ENCODE measurements around the gene GTF3C2. TPM values are rescaled to one million over a fixed set of nuclear protein-coding genes. Genes with fewer than 3 reads are reported as not detected.

GTF3C2 gene, protein sequence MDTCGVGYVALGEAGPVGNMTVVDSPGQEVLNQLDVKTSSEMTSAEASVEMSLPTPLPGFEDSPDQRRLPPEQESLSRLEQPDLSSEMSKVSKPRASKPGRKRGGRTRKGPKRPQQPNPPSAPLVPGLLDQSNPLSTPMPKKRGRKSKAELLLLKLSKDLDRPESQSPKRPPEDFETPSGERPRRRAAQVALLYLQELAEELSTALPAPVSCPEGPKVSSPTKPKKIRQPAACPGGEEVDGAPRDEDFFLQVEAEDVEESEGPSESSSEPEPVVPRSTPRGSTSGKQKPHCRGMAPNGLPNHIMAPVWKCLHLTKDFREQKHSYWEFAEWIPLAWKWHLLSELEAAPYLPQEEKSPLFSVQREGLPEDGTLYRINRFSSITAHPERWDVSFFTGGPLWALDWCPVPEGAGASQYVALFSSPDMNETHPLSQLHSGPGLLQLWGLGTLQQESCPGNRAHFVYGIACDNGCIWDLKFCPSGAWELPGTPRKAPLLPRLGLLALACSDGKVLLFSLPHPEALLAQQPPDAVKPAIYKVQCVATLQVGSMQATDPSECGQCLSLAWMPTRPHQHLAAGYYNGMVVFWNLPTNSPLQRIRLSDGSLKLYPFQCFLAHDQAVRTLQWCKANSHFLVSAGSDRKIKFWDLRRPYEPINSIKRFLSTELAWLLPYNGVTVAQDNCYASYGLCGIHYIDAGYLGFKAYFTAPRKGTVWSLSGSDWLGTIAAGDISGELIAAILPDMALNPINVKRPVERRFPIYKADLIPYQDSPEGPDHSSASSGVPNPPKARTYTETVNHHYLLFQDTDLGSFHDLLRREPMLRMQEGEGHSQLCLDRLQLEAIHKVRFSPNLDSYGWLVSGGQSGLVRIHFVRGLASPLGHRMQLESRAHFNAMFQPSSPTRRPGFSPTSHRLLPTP
- 50.5 and 53.7 TPM in 2 replicates for total RNA-seq

DNA sequence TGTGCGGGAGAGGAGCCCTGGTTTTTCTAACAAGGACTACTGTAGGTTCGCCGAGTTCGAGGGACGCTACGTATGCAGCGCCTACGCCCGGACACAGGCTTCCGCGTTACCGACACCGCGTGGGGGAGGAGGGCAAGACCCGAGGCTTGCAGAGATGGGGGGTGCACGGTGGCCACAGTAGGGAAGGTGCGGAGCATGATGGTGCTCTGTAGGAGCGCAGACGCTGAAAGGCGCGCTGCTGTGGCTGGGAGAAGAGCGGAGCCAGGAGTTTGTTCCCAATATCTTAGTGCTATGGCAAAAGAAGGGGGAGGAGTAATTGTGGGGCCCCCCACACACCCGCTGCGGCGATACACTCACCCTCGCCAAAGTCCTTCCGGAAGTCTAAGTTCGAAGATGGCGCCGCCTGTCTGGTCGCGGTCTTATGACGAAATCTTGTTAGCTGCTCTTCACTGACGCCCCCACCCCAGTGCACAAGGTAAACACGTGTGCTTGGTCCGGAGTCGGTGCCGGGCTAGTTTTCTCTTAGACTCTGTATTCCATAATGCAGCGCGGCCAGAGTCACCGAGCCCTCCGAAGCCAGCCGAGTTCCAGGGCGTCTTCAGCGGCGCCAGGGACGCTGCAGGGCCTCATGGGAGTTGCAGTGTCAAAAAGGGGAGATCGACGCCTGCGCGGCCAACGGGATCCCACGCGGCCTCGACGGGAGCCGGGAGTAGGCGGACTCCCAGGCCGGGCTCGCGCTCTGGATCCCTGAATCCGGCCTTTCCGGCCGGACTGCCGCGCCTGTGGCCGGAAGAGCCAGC, at the start of gene GTF3C2:
Gene GTF3C2 (minus strand): TSS at position 383 of the 800 bp plus-strand sequence. CDS start 13,210 bp downstream, outside the sequence.

DNA sequence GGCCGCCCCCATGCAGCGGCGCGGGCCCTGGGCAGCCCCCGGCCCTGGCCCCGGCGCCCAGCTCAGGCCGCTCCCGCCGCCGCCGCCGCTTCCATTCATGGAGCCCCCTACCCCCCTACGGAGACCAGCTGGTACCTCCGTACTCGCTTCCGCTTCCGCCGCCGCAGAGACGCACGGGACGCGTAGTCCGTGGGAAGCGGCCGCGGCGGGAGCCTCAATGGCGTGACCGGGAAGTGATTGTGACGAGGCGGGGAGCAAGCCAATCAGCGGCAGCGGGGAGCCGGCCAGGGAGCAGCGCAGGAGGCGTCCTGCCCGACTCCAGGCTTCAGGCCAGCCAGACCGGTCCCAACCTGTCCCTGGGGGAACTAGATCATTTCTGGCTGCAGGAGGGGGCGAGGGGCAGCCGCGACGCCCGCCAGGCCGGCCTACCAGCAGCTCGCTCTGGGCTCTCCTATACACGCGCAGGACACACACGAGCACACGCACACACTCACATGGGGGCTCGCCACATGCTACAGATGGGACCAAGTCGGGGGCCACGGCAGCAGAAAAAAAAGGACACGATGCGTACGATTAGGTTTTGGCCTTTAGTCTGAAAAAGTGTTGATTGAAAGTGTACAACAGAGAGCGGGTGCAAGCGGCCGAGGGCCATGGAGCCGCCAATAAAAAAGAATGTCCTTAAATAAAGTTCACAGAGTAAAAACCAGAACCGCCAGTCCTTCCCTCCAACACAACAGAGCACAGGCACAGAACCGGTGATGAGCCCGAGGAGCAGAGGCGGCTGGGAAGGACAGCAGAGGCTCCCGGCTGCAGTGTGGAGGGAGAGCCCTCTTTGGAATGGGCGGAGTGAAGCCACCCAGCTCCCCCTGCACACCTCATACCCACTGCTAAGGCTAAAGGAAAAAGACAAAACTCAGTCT, 24.3 kb upstream of the GTF3C2 start, which contains the start of gene ZNF513:
Gene ZNF513 (minus strand): TSS at position 109 of the 920 bp plus-strand sequence. CDS start 208 bp downstream, outside the sequence.

DNA sequence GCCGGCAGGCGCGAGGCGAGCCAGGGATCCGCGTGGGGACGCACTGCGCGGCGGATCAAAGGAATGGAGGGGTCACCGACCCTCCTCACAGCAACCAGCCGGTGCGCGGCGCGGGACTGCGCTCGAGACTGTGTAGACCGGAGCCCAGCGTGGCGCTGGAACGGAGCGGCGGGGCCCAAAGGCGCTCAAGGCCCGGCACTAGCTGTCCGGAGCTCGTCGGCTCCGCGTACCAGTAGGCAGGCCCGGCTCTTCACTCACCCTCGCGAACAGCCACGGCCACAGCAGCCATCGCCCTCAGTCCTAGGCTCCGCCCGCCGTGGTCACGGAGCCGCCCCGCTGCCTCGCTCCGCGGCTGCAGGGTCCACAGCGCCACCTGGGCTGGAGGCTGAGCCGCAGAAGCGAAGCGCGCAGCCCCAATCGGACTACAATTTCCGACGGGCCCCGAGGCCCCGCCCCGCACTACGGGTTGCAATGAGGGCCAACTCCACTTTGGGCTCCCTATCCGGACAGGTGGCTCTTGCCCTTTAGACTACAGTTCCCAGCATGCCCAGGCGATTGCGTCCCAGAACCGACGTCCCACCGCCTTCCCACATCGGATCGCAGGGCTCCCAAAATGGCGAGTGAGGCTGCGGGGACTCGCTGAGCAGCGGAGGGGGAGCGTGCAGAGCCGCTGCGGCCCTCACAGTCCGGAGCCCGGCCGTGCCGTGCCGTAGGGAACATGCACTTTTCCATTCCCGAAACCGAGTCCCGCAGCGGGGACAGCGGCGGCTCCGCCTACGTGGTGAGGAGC, 13.7 kb upstream of the GTF3C2 start, which contains the start of the genes EIF2B4 and SNX17:
Gene EIF2B4 (minus strand): TSS at position 313 of the 790 bp plus-strand sequence. CDS start 24 bp downstream, at position 289.
Gene SNX17 (plus strand): TSS at position 591 of the 790 bp plus-strand sequence. CDS start 128 bp downstream, at position 719.

DNA sequence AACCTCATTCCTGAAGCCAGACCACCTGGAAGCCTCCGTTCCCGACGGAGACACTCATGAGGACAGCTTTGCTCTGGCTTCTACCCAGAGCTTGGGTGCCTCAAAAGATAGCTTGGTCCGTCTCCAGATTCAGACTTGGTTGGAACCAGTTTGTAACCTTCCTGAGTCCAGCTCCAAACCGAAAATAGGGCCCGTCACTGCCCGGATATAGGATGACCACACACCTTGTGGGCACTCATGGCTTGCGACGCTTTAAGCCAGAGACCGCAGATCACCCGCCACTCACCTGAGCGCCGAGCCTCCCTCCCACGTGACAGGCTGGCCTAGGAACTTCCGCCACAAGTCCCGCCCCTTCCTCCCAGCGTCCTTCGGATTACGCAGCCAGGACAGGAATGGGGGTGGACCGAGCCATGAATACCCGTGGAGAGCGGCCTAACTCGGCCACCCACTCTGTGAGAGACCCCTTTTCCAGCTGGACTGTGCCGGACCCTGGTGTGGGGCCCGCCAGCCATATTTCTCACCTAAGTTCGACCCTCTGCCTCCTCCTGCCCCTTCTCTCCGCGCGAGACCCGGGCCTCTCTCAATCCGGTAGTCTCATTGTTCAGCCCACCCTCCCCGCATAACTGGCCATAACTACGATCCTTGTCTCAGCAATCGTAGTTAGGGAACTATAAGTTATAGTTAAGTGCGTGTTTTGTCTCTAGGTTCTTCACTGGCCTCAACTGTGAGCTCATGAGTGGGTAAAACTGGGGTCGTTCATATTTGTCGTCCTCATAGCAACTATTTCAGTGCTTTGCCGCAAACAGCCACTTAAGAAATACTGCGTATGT, 33.6 kb downstream of the GTF3C2 start, which contains the start of gene MPV17:
Gene MPV17 (minus strand): TSS at position 332 of the 830 bp plus-strand sequence. CDS start 580 bp downstream, outside the sequence.

DNA sequence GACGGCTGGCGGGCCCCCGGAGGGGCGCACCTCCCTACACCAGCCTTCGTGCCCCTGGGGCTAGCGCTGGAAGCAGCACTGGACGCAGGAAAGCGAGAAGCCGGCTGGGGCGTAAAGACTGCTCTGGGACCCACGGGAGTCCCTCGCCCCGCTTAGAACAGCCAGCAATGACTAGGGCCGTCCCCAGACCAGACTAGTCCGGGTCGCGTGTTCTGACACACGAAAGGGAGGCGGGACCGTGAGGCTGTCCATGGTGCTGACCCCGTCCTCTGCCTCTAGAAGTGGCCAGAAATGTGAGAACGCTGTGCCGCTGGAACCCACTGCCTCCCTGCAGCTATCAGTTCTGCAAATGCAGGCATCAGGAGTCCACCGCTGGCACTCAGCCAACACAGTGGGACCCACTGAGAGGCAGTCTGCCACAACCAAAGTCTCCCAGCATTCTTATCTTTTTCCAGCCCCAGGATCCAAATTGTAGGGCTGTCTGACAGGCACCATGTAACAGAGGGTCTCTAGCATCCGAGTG, 48.1 kb downstream of the GTF3C2 start, which contains the start of gene UCN:
Gene UCN (minus strand): TSS at position 87 of the 523 bp plus-strand sequence. CDS start 550 bp downstream, outside the sequence.

DNA sequence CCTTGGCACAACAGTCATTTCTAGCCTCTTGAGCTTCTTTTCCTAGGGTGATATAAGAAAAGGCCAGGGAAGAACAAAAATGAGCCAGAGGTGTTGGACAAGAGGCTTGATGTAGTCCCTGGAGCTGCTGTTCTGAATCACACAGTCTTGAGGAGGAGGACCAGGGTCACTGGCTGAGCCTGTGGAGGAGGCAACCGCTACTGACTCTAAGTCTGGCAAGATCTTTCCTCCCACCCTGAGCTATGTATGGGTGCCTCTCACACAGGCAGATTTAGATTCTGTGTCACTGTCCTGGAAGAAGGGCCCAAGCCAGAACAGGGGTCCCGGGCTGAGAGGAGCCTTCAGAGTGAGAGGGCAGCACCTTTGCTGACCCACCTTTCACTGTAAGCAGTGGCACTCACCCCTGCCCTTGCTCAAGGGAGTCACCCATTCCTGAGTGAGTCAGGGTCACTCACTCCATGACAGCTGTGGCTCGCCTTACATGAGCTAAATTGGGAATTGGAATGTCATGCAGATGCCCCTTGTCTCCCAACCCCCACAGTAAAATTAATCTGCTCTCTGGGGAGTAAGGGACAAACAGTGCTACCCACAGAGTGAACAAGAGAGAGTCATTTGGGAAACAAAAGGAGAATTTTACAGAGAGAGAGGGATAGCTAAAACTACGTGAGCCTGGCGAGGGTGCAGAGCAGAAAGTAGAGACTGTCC, 74.6 kb downstream of the GTF3C2 start, which contains the start of gene TRIM54:
Gene TRIM54 (plus strand): TSS at position 575 of the 705 bp plus-strand sequence. CDS start 303 bp downstream, outside the sequence.

Other genes with a start within 250 kb of the GTF3C2 start
- gene CGREF1, start 237.6 kb downstream of the GTF3C2 start, total RNA-seq = 0.29 and 1.8 TPM in 2 replicates
- gene ABHD1, start 232.9 kb downstream of the GTF3C2 start, total RNA-seq = not detected in 2 replicates
- 49.8 and 70.1 TPM in 2 replicates for gene PREB, start 222.1 kb downstream of the GTF3C2 start, total RNA-seq
- not detected in 2 replicates for gene PRR30, start 217.4 kb downstream of the GTF3C2 start, total RNA-seq
- not detected in 2 replicates for gene TCF23, start 207.8 kb downstream of the GTF3C2 start, total RNA-seq
- 246 and 294 TPM in 2 replicates for gene ATRAID, start 144.7 kb downstream of the GTF3C2 start, total RNA-seq
- 21.0 and 24.8 TPM in 2 replicates for gene SLC5A6, start 144.5 kb downstream of the GTF3C2 start, total RNA-seq
- 41.5 and 65.4 TPM in 2 replicates for gene CAD, start 139.4 kb downstream of the GTF3C2 start, total RNA-seq
- not detected in 2 replicates for gene SLC30A3, start 93.7 kb downstream of the GTF3C2 start, total RNA-seq
- not detected in 2 replicates for gene DNAJC5G, start 81.3 kb downstream of the GTF3C2 start, total RNA-seq
- under 0.01 TPM in 1 of 2 replicates, not detected in the other for gene TRIM54, start 74.3 kb downstream of the GTF3C2 start, total RNA-seq
- not detected in 2 replicates for gene UCN, start 48.3 kb downstream of the GTF3C2 start, total RNA-seq
- gene MPV17, start 33.7 kb downstream of the GTF3C2 start, total RNA-seq = 134 TPM in 2 replicates
- gene EIF2B4, start 13.6 kb upstream of the GTF3C2 start, total RNA-seq = 39.9 and 53.0 TPM in 2 replicates
- 194 and 201 TPM in 2 replicates for gene SNX17, start 13.9 kb upstream of the GTF3C2 start, total RNA-seq
- 5.1 and 6.6 TPM in 2 replicates for gene ZNF513, start 24.0 kb upstream of the GTF3C2 start, total RNA-seq
- gene PPM1G, start 52.8 kb upstream of the GTF3C2 start, total RNA-seq = 100 and 113 TPM in 2 replicates
- gene NRBP1, start 71.9 kb upstream of the GTF3C2 start, total RNA-seq = 96.9 and 112 TPM in 2 replicates
- not detected in 2 replicates for gene KRTCAP3, start 85.6 kb upstream of the GTF3C2 start, total RNA-seq
- gene IFT172, start 133.0 kb upstream of the GTF3C2 start, total RNA-seq = 17.6 and 19.5 TPM in 2 replicates
- gene FNDC4, start 138.4 kb upstream of the GTF3C2 start, total RNA-seq = 28.5 and 31.9 TPM in 2 replicates
- not detected in 2 replicates for gene GCKR, start 140.1 kb upstream of the GTF3C2 start, total RNA-seq
- 17.3 and 43.6 TPM in 2 replicates for gene ZNF512, start 226.3 kb upstream of the GTF3C2 start, total RNA-seq

Data from myometrial cell (primary cell).